ENCODE measurements around the gene XAF1.

DNA sequence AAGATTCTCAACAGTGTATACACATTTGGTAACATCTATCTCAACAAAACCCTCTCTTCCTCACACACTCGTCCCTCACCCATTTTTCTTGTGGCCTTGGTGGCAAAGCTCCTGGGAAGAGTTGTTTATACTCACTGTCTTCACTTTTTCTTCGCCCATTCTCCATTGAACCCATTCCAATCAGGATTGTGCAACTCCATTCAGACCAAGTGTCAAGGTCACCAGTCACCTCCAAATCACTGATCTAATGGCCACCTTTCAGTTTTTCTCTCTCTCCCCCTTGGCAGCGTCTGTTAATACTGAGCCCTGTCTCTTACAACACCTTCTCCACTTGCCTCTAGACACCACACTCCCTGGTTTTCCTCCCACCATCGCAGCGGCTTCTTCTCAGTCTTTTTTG is 34.1 kb upstream of the XAF1 start:
- TF ChIP-seq, protein P1, sequence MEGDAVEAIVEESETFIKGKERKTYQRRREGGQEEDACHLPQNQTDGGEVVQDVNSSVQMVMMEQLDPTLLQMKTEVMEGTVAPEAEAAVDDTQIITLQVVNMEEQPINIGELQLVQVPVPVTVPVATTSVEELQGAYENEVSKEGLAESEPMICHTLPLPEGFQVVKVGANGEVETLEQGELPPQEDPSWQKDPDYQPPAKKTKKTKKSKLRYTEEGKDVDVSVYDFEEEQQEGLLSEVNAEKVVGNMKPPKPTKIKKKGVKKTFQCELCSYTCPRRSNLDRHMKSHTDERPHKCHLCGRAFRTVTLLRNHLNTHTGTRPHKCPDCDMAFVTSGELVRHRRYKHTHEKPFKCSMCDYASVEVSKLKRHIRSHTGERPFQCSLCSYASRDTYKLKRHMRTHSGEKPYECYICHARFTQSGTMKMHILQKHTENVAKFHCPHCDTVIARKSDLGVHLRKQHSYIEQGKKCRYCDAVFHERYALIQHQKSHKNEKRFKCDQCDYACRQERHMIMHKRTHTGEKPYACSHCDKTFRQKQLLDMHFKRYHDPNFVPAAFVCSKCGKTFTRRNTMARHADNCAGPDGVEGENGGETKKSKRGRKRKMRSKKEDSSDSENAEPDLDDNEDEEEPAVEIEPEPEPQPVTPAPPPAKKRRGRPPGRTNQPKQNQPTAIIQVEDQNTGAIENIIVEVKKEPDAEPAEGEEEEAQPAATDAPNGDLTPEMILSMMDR (IDR thresholded peaks at IDR 0.05): no peak
- no peak for TF ChIP-seq POLR2A (IDR thresholded peaks at IDR 0.05)
- TF ChIP-seq EP300 (IDR thresholded peaks at IDR 0.05): no peak

Data from gastroesophageal sphincter (tissue), 3 donors.